Esophagus mucosa (tissue), 1 donor: ENCODE results near the gene DLK1. TPM values are rescaled to one million over a fixed set of nuclear protein-coding genes. Genes with fewer than 3 reads are reported as not detected.
A peak's percentile ranks its signal among the peaks of the same experiment; 100 is the strongest.

Source experiments
- ATAC-seq: fragments of 200-7000 bp; cut with Tn5 transposase; one replicate; pipeline ENCODE4 v1.9.1; 2020
- total RNA-seq: library from RNA; stranded (reverse); gene quantifications from one replicate; pipeline ENCODE4 v1.2.4, GENCODE V29; 2023
- donor health status: DM: yes; HTN: yes; CAD: no.

DLK1 gene
- total RNA-seq, result 0.16 TPM

- no peak for ATAC-seq
Observed at GRCh38 chr14:100726550-100727085, at the start of gene DLK1. Gene DLK1 (plus strand): TSS chr14:100726892. CDS start chr14:100727069, 177 bp downstream.

- ATAC-seq, result no peak
Observed at GRCh38 chr14:100677152-100677551, 49.5 kb upstream of the DLK1 start.

- ATAC-seq, result peak; percentile 22
Observed at GRCh38 chr14:100677554-100678468, 48.9 kb upstream of the DLK1 start.

- ATAC-seq, result peak; percentile 7
Observed at GRCh38 chr14:100678469-100678828, 48.2 kb upstream of the DLK1 start.

- no peak for ATAC-seq
Observed at GRCh38 chr14:100679153-100679552, 47.5 kb upstream of the DLK1 start.

GRCh38 chr14:100679707-100680438, 46.8 kb upstream of the DLK1 start:
- ATAC-seq, result no peak

GRCh38 chr14:100680439-100681051, 46.1 kb upstream of the DLK1 start:
- no peak for ATAC-seq

GRCh38 chr14:100681111-100681510, 45.6 kb upstream of the DLK1 start:
- ATAC-seq, result no peak

- ATAC-seq, result no peak
Observed at GRCh38 chr14:100682749-100683148, 43.9 kb upstream of the DLK1 start.

- ATAC-seq, result no peak
Observed at GRCh38 chr14:100683578-100683977, 43.1 kb upstream of the DLK1 start.

GRCh38 chr14:100684154-100684553, 42.5 kb upstream of the DLK1 start:
- no peak for ATAC-seq

GRCh38 chr14:100684961-100685360, 41.7 kb upstream of the DLK1 start:
- ATAC-seq, result no peak

GRCh38 chr14:100686858-100687257, 39.8 kb upstream of the DLK1 start:
- no peak for ATAC-seq

- no peak for ATAC-seq
Observed at GRCh38 chr14:100687386-100687785, 39.3 kb upstream of the DLK1 start.

- no peak for ATAC-seq
Observed at GRCh38 chr14:100688051-100688450, 38.6 kb upstream of the DLK1 start.

GRCh38 chr14:100688598-100689461, 37.9 kb upstream of the DLK1 start:
- no peak for ATAC-seq

- ATAC-seq, result no peak
Observed at GRCh38 chr14:100690672-100691071, 36.0 kb upstream of the DLK1 start.

- no peak for ATAC-seq
Observed at GRCh38 chr14:100691395-100692056, 35.2 kb upstream of the DLK1 start.

GRCh38 chr14:100692256-100692655, 34.4 kb upstream of the DLK1 start:
- no peak for ATAC-seq

- ATAC-seq, result peak; percentile 92
Observed at GRCh38 chr14:100692859-100693558, 33.7 kb upstream of the DLK1 start.
